ENCODE measurements around the gene RMI1.

The RMI1 gene

GRCh38 chr9:83969602-83970001 lies 11.0 kb upstream of the RMI1 start:
- DNase-seq (ENCODE audit: low read depth): no peak

DNA sequence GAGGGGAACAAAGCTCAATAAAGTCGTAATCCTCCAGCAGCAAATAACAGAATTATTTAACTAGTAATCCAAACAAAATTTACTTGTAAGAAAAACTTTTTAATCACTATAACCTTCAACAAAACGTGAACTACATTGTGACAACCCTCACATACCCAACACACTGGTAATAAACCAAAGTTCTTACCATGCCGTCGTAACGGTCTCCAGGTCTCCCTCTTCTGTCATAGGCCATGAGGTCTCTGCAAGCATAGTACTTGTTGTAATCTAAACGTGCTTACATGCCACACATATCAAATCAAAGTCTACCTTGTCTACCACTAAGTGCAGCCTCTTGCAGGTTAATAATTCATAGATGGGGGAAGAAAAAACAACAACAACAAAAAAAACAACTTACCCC lies 9.1 kb upstream of the RMI1 start:
- no peak for DNase-seq (ENCODE audit: low read depth)

GRCh38 chr9:83972286-83972685 lies 8.3 kb upstream of the RMI1 start:
- no peak for DNase-seq (ENCODE audit: low read depth)

- DNase-seq (ENCODE audit: low read depth): no peak
Observed at GRCh38 chr9:83975300-83975699, 5.3 kb upstream of the RMI1 start.

- DNase-seq (ENCODE audit: low read depth): no peak
Observed at GRCh38 chr9:83976372-83976771, 4.2 kb upstream of the RMI1 start.

- no peak for DNase-seq (ENCODE audit: low read depth)
Observed at GRCh38 chr9:83977196-83977595, 3.4 kb upstream of the RMI1 start.

- peak; percentile 60 for DNase-seq (ENCODE audit: low read depth)
Observed at GRCh38 chr9:83978992-83979811, 1.4 kb upstream of the RMI1 start.

DNA sequence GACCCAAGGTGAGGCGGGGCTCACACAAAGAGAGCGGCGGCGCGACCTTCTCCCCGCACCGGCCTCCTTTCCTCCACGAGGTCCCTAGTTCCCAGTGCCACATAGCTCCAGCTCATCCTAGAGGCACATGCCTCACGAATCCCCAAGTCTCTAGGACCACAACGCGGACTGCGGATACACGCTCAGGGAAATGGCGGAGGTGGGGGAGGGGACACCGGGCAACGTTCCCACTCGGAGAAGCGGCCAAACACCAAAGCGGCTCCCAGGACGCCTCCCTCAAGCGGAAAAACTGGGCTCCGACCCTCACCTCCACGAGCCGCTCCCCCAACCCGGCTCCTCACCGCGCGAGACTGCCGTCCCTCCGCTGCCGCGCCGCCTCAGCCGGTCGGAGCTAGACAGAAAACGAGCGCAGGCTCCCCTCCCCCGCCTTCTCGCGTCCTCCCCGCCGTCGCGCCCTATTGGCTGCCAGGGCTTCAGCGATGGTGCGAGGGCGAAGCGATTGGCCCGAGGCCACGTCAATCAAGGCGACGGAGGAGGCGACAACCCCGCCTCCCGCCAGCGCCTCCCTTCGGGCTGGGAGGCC lies 702 bp upstream of the RMI1 start, which contains the start of gene HNRNPK:
TSS of gene HNRNPK (minus strand) at position 404 of the 583 bp plus-strand sequence. CDS start 1,963 bp downstream, outside the sequence.
- DNase-seq (ENCODE audit: low read depth): peak; percentile 99

DNA sequence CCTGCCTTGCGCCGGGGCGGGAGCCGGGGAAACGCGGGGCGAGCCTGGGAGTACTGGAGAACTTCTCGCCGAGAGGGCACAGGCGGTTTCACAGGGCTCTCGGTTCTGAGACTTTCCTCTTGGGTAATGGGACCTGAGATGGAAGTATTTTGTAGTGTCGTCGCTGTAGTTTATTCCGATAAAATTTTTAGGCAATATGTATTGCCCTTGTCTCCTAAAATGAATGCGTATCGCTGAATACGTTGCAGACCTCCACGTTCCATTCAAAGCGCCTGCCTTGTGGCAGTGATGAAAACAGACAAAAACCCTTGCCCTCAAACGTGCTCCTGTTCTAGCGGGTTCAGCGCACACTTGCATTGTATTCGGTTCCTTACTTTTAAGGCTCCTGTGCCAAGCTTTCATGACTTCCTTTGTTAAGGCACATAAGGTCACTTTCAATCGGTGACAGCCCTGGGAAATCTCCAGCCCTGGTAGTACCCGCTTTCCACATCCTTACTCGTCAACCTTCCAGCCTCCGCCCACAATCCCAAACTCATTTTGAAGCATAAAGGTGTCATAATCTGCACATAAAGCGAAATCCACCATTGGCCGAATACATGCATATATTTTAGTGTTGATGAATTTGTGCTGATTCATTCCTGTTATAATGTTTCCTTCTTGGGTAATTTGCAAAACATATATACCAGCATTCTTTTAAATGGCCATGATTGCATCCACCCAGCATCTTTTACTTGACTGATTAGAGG lies 694 bp downstream of the RMI1 start:
- DNase-seq (ENCODE audit: low read depth): no peak

DNA sequence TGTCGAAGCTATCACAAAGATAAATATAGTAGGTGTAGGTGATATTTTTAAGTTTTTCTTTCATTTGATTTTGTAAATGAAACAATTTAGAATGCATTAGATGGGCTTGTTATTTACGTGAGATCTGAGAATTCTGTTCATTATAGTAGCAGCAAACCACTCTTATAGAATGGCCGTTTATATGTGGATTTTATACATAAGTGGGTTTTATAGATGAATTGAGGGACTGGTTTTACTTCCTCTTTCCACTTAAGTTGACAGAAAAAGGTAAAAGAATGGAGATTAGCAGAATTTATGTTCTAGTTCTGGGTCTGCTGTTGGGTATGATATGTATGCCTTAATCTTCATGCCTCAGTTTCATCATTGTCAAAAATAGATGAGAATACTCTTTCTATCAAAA lies 5.6 kb downstream of the RMI1 start:
- DNase-seq (ENCODE audit: low read depth): no peak

GRCh38 chr9:83986765-83987401 lies 6.3 kb downstream of the RMI1 start:
- no peak for DNase-seq (ENCODE audit: low read depth)

- DNase-seq (ENCODE audit: low read depth): no peak
Observed at GRCh38 chr9:83987402-83987791, 6.8 kb downstream of the RMI1 start.

DNA sequence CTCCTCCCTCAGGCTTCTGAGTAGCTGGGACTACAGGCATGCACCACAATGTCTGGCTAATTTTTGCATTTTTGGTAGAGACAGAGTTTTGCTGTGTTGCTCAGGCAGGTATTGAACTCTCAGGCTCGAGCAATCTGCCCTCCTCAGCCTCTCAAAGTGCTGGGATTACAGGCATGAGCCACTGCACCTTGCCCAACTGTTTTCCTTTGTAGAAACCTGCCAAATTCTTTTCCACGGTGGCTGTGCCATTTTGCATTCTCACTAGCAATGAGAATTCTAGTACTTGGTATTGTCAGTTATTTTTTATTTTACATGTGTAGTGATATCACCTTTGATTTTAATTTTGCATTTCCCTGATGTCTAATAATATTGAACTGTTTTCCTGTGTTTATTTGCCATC lies 7.8 kb downstream of the RMI1 start:
- DNase-seq (ENCODE audit: low read depth): no peak

DNA sequence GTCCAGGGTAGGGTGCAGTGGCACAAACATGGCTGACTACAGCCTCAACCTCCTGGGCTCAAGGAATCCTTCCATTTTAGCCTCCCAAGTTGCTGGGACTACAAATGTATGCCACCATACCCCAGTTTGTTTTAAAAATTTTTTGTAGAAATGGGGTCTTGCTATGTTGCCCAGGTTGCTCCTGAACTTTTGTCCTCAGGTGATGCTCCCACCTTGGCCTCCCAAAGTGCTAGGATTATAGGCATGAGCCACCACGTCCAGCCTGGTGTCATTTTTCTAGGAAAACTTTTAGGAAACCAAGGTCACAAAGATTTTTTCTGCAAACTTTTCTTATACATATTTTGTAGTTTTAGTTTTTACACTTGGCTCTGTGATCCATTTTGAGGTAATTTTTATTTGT lies 10.8 kb downstream of the RMI1 start:
- DNase-seq (ENCODE audit: low read depth): no peak

DNA sequence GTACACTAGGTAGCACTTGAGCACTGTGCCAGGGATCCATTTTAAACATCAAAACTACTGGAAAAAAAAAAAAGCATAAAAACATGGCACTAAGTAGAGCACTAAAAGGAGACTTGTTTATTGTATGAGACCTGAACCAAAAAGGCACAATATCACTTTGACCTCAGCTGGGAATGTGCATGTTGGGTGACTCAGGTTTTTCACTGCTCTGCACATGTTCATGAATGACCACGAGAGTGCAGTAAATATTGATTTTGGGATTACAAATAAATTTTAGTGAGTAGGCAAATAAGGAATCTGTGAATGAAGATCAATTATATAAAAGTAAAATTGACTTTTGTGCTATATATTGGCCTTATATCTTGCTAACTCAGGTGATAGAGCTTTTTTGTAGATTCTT lies 11.8 kb downstream of the RMI1 start:
- no peak for DNase-seq (ENCODE audit: low read depth)

GRCh38 chr9:83992901-83993300 lies 12.3 kb downstream of the RMI1 start:
- no peak for DNase-seq (ENCODE audit: low read depth)

GRCh38 chr9:83996126-83996525 lies 15.5 kb downstream of the RMI1 start:
- no peak for DNase-seq (ENCODE audit: low read depth)

GRCh38 chr9:83999141-83999918 lies 18.7 kb downstream of the RMI1 start:
- no peak for DNase-seq (ENCODE audit: low read depth)

DNA sequence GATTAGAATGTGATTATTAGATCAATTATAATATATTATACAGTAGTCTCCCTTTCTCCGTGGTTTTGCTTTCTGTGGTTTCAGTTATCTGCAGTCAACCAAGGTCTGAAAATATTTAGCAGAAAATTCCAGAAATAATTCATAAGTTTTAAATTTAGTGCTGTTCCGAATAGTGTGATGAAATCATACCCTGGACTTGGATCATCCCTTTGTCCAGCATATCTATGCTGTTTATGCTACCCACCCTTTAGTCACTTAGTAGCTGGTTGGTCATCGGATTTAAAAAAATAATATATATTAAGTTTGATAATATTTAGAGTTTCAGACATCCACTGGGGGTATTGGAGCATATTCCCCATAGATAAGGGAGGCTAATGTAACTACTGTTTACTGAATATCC lies 19.6 kb downstream of the RMI1 start:
- DNase-seq (ENCODE audit: low read depth): no peak

DNA sequence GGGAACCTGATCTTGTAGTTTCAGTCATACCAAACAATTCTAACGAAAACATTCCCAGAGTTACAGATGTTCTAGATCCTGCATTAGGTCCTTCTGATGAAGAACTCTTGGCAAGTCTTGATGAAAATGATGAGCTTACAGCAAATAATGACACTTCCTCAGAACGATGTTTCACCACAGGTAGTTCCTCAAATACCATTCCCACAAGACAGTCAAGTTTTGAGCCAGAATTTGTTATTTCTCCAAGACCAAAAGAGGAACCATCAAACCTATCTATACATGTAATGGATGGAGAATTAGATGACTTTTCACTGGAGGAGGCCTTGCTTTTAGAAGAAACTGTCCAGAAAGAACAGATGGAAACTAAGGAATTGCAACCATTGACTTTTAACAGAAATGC lies 21.0 kb downstream of the RMI1 start:
- no peak for DNase-seq (ENCODE audit: low read depth)

- DNase-seq (ENCODE audit: low read depth): no peak
Observed at GRCh38 chr9:84002344-84002743, 21.7 kb downstream of the RMI1 start.

GRCh38 chr9:84003246-84003645 lies 22.6 kb downstream of the RMI1 start:
- DNase-seq (ENCODE audit: low read depth): no peak

Data from stimulated activated CD8-positive, alpha-beta memory T cell treated with anti-CD3 and anti-CD28 coated beads, Interleukin-15, amount 100 ng/mL, for 24 hours (primary cell).